Immature natural killer cell (primary cell): ENCODE results near the gene SPTBN4. TPM values are rescaled to one million over a fixed set of nuclear protein-coding genes. Genes with fewer than 3 reads are reported as not detected.
"Not testable (repeated sequence)": the region's sequence is repeated elsewhere in the genome, so short reads cannot be mapped to it uniquely, and the experiment has no call there.

Experiments
- DNase-seq, 3 donors: peaks; one replicate each; pipeline ENCODE4 v3.0.0; 2022; ENCODE audit warnings: mixed read lengths in 1 of 3
- H3K27ac Mint-ChIP-seq, 6 donors: one replicate each; pipeline ENCODE4 v1.8.0; 2020; ENCODE audit warnings: mixed read lengths in 6 of 6, mild to moderate bottlenecking in 5 of 6, inconsistent platforms in 4 of 6, moderate library complexity in 3 of 6
- H3K27me3 Mint-ChIP-seq, 3 donors: one replicate each; pipeline ENCODE4 v1.8.0; 2020 to 2021; ENCODE audit warnings: low read depth in 3 of 3, mild to moderate bottlenecking in 3 of 3, mixed read lengths in 3 of 3, moderate library complexity in 3 of 3, inconsistent platforms in 1 of 3
- H3K36me3 Mint-ChIP-seq, 3 donors: one replicate each; pipeline ENCODE4 v1.8.0; 2020; ENCODE audit warnings: mixed read lengths in 3 of 3, inconsistent platforms in 2 of 3, mild to moderate bottlenecking in 2 of 3
- H3K4me1 Mint-ChIP-seq, 2 donors: one replicate each; pipeline ENCODE4 v1.8.0; 2020; ENCODE audit warnings: inconsistent platforms in 2 of 2, mild to moderate bottlenecking in 2 of 2, mixed read lengths in 2 of 2, moderate library complexity in 1 of 2
- H3K4me3 Mint-ChIP-seq, 5 donors: one replicate each; pipeline ENCODE4 v1.8.0; 2020; ENCODE audit warnings: mild to moderate bottlenecking in 5 of 5, mixed read lengths in 5 of 5, inconsistent platforms in 3 of 5, moderate library complexity in 3 of 5
- H3K9me3 Mint-ChIP-seq, 6 donors: one replicate each; pipeline ENCODE4 v1.8.0; 2020; ENCODE audit warnings: mild to moderate bottlenecking in 6 of 6, mixed read lengths in 6 of 6, inconsistent platforms in 4 of 6, moderate library complexity in 3 of 6
- polyA plus RNA-seq, 3 donors: library from polyadenylated mRNA; unstranded; fragments of 300-500 nt; fragmentation: Illumina TruSeq; gene quantifications; one replicate each; pipeline ENCODE4 v1.2.3, GENCODE V29; 2021

SPTBN4 gene
- polyA plus RNA-seq, 3 donors from 2014 or later: 0.26 TPM; not detected in 2

DNA sequence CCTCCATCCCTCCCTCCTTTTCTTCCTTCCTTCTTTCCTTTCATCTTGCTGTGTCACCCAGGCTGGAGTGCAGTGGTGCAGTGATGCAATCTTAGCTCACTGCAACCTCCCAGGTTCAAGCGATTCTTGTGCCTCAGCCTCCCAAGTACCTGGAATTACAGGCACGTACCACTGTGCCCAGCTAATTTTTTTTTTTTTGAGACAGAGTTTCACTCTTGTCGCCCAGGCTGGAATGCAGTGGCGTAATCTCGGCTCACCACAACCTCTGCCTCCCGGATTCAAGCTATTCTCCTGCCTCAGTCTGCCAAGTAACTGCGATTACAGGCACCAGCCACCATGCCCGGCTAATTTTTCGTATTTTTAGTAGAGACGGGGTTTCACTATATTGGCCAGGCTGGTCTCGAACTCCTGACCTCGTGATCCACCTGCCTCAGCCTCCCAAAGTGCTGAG is 3.2 kb upstream of the SPTBN4 start:
- DNase-seq, H3K4me3 Mint-ChIP-seq: not testable (repeated sequence)

DNA sequence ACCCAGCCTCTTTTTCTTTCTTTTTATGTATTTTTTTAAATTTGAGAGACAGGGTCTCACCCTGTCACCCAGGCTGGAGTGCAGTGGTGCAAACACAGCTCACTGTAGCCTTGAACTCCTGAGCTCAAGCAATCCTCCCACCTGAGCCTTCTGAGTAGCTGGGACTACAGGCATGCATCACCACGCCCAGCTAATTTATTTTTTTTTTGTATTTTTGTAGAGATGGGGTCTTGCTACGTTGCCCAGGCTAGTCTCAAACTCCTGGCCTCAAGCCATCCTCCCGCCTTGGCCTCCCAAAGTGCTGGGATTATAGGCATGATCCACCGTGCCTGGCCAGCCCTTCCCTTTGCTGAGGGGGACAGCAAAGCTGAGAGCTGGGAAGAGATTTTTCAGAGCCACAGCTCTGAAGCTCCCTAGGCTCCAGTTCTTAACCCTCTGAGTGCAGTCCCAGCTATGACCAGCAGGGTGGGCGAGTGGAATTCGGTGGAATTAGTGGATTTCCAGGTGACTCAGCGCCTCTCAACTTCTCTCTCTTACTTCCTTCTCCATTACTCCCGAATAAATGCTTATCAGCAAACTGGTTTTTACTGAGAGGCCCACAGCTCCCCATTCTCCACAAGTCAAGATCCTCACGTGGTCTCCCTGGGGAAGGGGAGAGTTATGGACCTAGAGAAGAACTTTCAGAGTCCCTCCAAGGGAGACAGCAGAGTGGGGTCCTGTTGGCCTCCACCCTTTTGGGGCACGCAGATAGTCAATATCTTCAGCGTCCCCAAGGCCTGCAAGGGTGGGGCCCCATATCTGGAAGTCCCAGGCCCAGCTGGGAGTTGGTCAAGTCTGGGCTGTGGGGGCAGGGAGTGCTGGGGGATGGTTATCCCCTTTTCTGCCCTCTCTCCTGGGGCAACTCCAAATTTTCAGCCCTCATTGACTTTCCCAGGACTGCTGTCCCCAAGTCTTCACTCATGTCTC is 2.5 kb upstream of the SPTBN4 start:
- Mint-ChIP-seq H3K9me3 (peaks cover 0 to 5% (median 0%) of the 10 kb centered on the region in 6 donors), H3K4me1 (peaks cover 25 to 26% of the 10 kb centered on the region in 2 donors), H3K27me3 (peaks cover 28 to 46% (median 39%) of the 10 kb centered on the region in 3 donors), H3K4me3 (peak overlapping the region; percentile 70 to 85 (median 77)), H3K27ac (peak overlapping the region; percentile 74 to 98 (median 94)), H3K36me3 (no peaks in the 10 kb centered on the region)
- peak; percentile 55 to 60 (median 56) for DNase-seq

More for the DNA sequence above, 3.2 kb upstream of the SPTBN4 start:
- peaks cover 25% of the 10 kb centered on the region in 2 donors for H3K4me1 Mint-ChIP-seq
- H3K36me3 Mint-ChIP-seq, H3K9me3 Mint-ChIP-seq: not testable (repeated sequence)
- H3K27ac Mint-ChIP-seq: peak overlapping the region in 1 of 6 donors; percentile 73
- peaks cover 27 to 39% (median 34%) of the 10 kb centered on the region in 3 donors for H3K27me3 Mint-ChIP-seq

GRCh38 chr19:40465025-40465556 is 1.7 kb upstream of the SPTBN4 start:
- peaks cover 0 to 5% (median 0%) of the 10 kb centered on the region in 6 donors for H3K9me3 Mint-ChIP-seq
- no peaks in the 10 kb centered on the region for H3K36me3 Mint-ChIP-seq
- peak overlapping the region; percentile 70 to 85 (median 77) for H3K4me3 Mint-ChIP-seq
- H3K27ac Mint-ChIP-seq: peak overlapping the region; percentile 74 to 98 (median 94)
- peaks cover 28 to 46% (median 39%) of the 10 kb centered on the region in 3 donors for H3K27me3 Mint-ChIP-seq
- H3K4me1 Mint-ChIP-seq: peaks cover 25 to 26% of the 10 kb centered on the region in 2 donors
- peak; percentile 79 to 82 (median 81) for DNase-seq

- H3K27ac Mint-ChIP-seq: peak within 1 kb of the TSS; percentile 74 to 98 (median 94)
- no peaks in the 10 kb centered on the region for H3K36me3 Mint-ChIP-seq
- H3K4me3 Mint-ChIP-seq: peak within 1 kb of the TSS; percentile 70 to 85 (median 77)
- peaks cover 30 to 46% (median 39%) of the 10 kb centered on the region in 3 donors for H3K27me3 Mint-ChIP-seq
- H3K9me3 Mint-ChIP-seq: peaks cover 0 to 5% (median 0%) of the 10 kb centered on the region in 6 donors
- peak; percentile 99 for DNase-seq
- H3K4me1 Mint-ChIP-seq: peaks cover 25 to 26% of the 10 kb centered on the region in 2 donors
Observed at GRCh38 chr19:40465557-40466218, 1.1 kb upstream of the SPTBN4 start, which contains the start of gene BLVRB. Gene BLVRB (minus strand): TSS chr19:40465745. CDS start chr19:40465688, 57 bp downstream.

GRCh38 chr19:40466219-40466984 is 399 bp upstream of the SPTBN4 start:
- peak overlapping the region; percentile 70 to 85 (median 77) for H3K4me3 Mint-ChIP-seq
- peaks cover 25 to 26% of the 10 kb centered on the region in 2 donors for H3K4me1 Mint-ChIP-seq
- H3K27me3 Mint-ChIP-seq: peaks cover 31 to 46% (median 39%) of the 10 kb centered on the region in 3 donors
- DNase-seq: peak; percentile 96 to 97 (median 97)
- peak overlapping the region; percentile 74 to 98 (median 94) for H3K27ac Mint-ChIP-seq
- H3K9me3 Mint-ChIP-seq: peaks cover 0 to 5% (median 0%) of the 10 kb centered on the region in 6 donors
- no peaks in the 10 kb centered on the region for H3K36me3 Mint-ChIP-seq

DNA sequence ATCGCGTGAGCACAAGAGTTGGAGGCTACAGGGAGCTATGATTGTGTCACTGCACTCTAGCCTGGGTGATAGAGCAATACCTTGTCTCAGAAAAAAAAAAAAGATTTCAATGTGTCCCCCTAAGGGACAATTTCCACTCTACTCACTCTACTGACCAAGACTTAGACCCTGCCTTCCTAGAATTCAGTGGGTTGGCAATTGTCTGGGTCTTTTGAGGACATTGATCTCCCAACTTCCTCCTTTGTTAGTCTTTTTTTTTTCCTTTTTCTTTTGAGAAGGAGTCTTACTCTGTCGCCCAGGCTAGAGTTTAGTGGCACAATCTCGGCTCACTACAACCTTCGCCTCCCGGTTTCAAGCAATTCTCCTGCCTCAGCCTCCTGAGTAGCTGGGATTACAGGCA is 2.2 kb downstream of the SPTBN4 start:
- peaks cover 31 to 46% (median 37%) of the 10 kb centered on the region in 3 donors for H3K27me3 Mint-ChIP-seq
- H3K4me3 Mint-ChIP-seq: peak overlapping the region; percentile 33 to 69 (median 54)
- H3K36me3 Mint-ChIP-seq: no peaks in the 10 kb centered on the region
- DNase-seq: no peak
- H3K9me3 Mint-ChIP-seq: peaks cover 0 to 5% (median 0%) of the 10 kb centered on the region in 6 donors
- peaks cover 25 to 26% of the 10 kb centered on the region in 2 donors for H3K4me1 Mint-ChIP-seq
- H3K27ac Mint-ChIP-seq: peak overlapping the region in 5 of 6 donors; percentile 70 to 93 (median 87)

- H3K9me3 Mint-ChIP-seq: peaks cover 0 to 5% (median 0%) of the 10 kb centered on the region in 6 donors
- H3K27ac Mint-ChIP-seq: peak overlapping the region in 1 of 6 donors; percentile 65
- peaks cover 8 to 11% of the 10 kb centered on the region in 2 donors for H3K4me1 Mint-ChIP-seq
- no peaks in the 10 kb centered on the region for H3K36me3 Mint-ChIP-seq
- peaks cover 20 to 27% (median 27%) of the 10 kb centered on the region in 3 donors for H3K27me3 Mint-ChIP-seq
- no peak for DNase-seq
- no peak overlapping the region for H3K4me3 Mint-ChIP-seq
Observed at GRCh38 chr19:40471111-40471510, 4.3 kb downstream of the SPTBN4 start.

DNA sequence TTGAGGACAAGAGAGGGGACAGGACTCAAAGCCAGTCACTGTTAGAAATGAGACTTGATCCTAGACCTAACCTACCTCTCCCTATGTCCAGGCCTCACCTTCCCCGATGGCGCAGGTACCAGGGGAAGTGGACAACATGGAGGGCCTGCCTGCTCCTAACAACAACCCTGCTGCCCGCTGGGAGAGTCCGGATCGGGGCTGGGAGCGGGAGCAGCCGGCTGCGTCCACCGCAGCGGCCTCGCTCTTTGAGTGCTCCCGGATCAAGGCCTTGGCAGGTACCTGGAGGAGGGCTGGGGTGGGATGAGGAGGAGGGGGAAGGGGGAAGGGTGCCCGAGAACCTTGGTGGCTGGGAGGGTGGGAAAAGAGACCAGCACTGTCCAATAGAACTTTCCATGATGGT is 5.7 kb downstream of the SPTBN4 start:
- Mint-ChIP-seq H3K9me3 (no peaks in the 10 kb centered on the region), H3K36me3 (no peaks in the 10 kb centered on the region), H3K27me3 (peaks cover 13 to 23% (median 20%) of the 10 kb centered on the region in 3 donors), H3K4me3 (no peak overlapping the region), H3K4me1 (peaks cover 0 to 5% of the 10 kb centered on the region in 2 donors), H3K27ac (peak overlapping the region in 1 of 6 donors; percentile 41)
- DNase-seq: no peak

DNA sequence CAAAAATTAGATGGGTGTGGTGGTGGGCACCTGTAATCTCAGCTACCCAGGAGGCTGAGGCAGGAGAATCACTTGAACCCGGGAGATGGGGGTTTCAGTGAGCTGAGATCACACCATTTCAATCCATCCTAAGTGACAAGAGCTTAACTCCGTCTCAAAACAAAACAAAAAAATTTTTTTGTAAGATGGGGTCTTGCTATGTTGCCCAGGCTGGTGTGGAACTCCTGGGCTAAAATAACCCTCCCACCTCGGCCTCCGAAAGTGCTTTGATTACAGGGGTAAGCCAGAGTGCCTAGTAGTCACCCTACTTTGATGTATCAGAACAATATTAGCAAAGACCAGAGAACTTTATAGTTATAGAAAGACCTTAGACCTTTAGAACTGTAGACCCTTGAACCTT is 7.9 kb downstream of the SPTBN4 start:
- peak overlapping the region in 1 of 6 donors; percentile 45 for H3K27ac Mint-ChIP-seq
- no peaks in the 10 kb centered on the region for H3K36me3 Mint-ChIP-seq
- no peaks in the 10 kb centered on the region for H3K4me1 Mint-ChIP-seq
- peaks cover 1 to 11% (median 4%) of the 10 kb centered on the region in 3 donors for H3K27me3 Mint-ChIP-seq
- H3K4me3 Mint-ChIP-seq: no peak overlapping the region
- no peaks in the 10 kb centered on the region for H3K9me3 Mint-ChIP-seq
- DNase-seq: no peak

DNA sequence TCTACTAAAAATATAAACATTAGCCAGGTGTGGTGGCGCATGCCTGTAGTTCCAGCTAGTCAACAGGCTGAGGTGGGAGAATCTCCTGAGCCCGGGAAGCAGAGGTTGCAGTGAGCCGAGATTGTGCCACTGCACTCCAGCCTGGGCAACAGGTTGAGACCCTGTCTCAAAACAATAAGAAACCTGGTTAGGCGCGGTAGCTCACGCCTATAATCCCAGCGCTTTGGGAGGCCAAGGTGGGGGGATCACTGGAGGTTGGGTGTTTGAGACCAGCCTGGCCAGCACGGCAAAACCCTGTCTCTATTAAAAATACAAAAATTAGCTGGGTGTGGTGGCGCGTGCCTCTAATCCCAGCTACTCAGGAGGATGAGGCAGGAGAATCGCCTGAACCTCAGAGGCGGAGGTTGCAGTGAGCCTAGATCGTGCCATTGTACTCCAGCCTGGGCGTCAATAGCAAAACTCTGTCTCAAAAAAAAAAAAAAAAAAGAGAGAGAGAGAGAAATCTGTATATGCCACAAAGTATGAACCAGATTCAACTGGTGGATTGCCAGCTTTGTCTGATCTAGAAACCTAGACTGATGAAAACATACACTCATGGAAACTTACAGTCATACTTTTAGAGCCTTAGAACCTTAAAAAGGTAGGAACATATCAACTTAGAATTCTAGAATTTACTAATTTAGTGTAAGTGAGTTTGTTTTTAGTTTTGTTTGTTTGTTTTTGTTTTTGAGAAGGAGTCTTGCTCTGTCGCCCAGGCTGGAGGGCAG is 9.3 kb downstream of the SPTBN4 start:
- not testable (repeated sequence) for H3K27ac Mint-ChIP-seq, H3K36me3 Mint-ChIP-seq, H3K4me3 Mint-ChIP-seq, DNase-seq, H3K4me1 Mint-ChIP-seq, H3K9me3 Mint-ChIP-seq
- peaks cover 2 to 15% (median 3%) of the 10 kb centered on the region in 3 donors for H3K27me3 Mint-ChIP-seq

DNA sequence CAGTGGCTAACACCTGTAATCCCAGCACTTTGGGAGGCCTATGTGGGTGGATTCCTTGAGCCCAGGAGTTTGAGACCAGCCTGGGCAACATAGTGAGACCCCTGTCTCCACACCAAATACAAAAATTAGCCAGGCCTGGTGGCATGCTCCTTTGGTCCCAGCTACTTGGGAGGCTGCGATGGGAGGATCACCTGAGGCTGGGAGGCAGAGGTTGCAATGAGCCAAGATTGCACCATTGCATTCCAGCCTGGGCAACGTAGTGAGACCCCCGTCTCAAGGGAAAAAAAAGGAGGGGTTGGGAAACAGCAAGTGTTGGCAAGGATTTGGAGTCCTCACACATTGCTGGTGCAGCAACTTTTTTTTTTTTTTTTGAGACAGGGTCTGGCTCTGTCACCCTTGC is 19.2 kb downstream of the SPTBN4 start:
- Mint-ChIP-seq H3K27me3 (peaks cover 5 to 9% (median 6%) of the 10 kb centered on the region in 3 donors), H3K9me3 (peaks cover 0 to 2% (median 0%) of the 10 kb centered on the region in 6 donors), H3K4me3 (no peak overlapping the region), H3K4me1 (peaks cover 6 to 7% of the 10 kb centered on the region in 2 donors), H3K27ac (no peak overlapping the region), H3K36me3 (peaks cover 0 to 1% (median 0%) of the 10 kb centered on the region in 3 donors)
- DNase-seq: no peak

- peaks cover 5 to 11% (median 9%) of the 10 kb centered on the region in 3 donors for H3K27me3 Mint-ChIP-seq
- no peak for DNase-seq
Observed at GRCh38 chr19:40489882-40490230, 23.1 kb downstream of the SPTBN4 start.

More at GRCh38 chr19:40489882-40490230, 23.1 kb downstream of the SPTBN4 start:
- Mint-ChIP-seq H3K4me1 (peaks cover 6 to 7% of the 10 kb centered on the region in 2 donors), H3K27ac (no peak overlapping the region), H3K4me3 (no peak overlapping the region), H3K9me3 (peaks cover 0 to 2% (median 0%) of the 10 kb centered on the region in 6 donors), H3K36me3 (peaks cover 0 to 3% (median 0%) of the 10 kb centered on the region in 3 donors)
